Caco-2 (cell line): ENCODE measurements around the gene ATP13A2. TPM values are rescaled to one million over a fixed set of nuclear protein-coding genes. Genes with fewer than 3 reads are reported as not detected.

Experiments
- Bru-seq: library from RNA; stranded (reverse); fragments of 400-500 nt; gene quantifications from one replicate; lab custom pipeline; 2021; lab: Mats Ljungman, UMichigan
- BruChase-seq, 2 experiments: library from RNA; stranded (reverse); fragments of 400-500 nt; gene quantifications; one replicate each; lab custom pipeline; 2021; lab: Mats Ljungman, UMichigan
- BruUV-seq: library from RNA; stranded (reverse); fragments of 400-500 nt; replicated peaks from 2 replicates; lab custom pipeline; 2021; lab: Mats Ljungman, UMichigan
- CTCF ChIA-PET: fragments of 300-600 bp; sonication (Branson Sonifier 250); formaldehyde crosslinking; loops from one replicate; lab custom pipeline; 2022; ENCODE audit warnings: antibody characterized with exemption; lab: Charles Lee
- POLR2A ChIA-PET: fragments of 300-600 bp; sonication (Branson Sonifier 250); formaldehyde crosslinking; loops from one replicate; lab custom pipeline; 2022; ENCODE audit warnings: antibody characterized with exemption; lab: Charles Lee
- DNase-seq, 2 experiments: peaks; one replicate each; pipeline versions ENCODE4 v3.0.0 to v3.0.0-alpha.2; 2020 to 2022
- H3K27me3 ChIP-seq: replicated peaks from 2 replicates; pipeline ENCODE4 v1.6.0; 2011; ENCODE audit warnings: low read length; ENCODE audit not compliant: control insufficient read depth, insufficient read depth
- H3K36me3 ChIP-seq: 2 replicates; pipeline ENCODE4 v1.5.1; 2011; ENCODE audit warnings: low read length; ENCODE audit not compliant: control insufficient read depth, insufficient read depth
- H3K4me1 ChIP-seq: fragments of 250-450 bp; sonication (Bioruptor Pico); 2 replicates; pipeline ENCODE4 v1.5.1; 2020; ENCODE audit warnings: mild to moderate bottlenecking
- H3K4me3 ChIP-seq: 2 replicates; pipeline ENCODE4 v1.5.1; 2011; ENCODE audit warnings: low read depth, mild to moderate bottlenecking, control low read depth, low read length
- H3K9me3 ChIP-seq: fragments of 250-450 bp; sonication (Bioruptor Pico); 2 replicates; pipeline ENCODE4 v1.5.1; 2020; ENCODE audit warnings: mild to moderate bottlenecking, moderate library complexity
- H3K27ac Mint-ChIP-seq: one replicate; pipeline ENCODE4 v1.8.0; 2022; ENCODE audit warnings: mixed read lengths; ENCODE audit not compliant: unreplicated experiment
- H3K27me3 Mint-ChIP-seq: one replicate; pipeline ENCODE4 v1.8.0; 2022; ENCODE audit warnings: mixed read lengths; ENCODE audit not compliant: insufficient read depth, unreplicated experiment
- H3K36me3 Mint-ChIP-seq: one replicate; pipeline ENCODE4 v1.8.0; 2022; ENCODE audit warnings: mild to moderate bottlenecking, mixed read lengths; ENCODE audit not compliant: insufficient read depth, unreplicated experiment
- H3K4me1 Mint-ChIP-seq: one replicate; pipeline ENCODE4 v1.8.0; 2022; ENCODE audit warnings: low read depth, mixed read lengths; ENCODE audit not compliant: unreplicated experiment
- H3K4me3 Mint-ChIP-seq: one replicate; pipeline ENCODE4 v1.8.0; 2022; ENCODE audit warnings: mild to moderate bottlenecking, moderate library complexity, mixed read lengths; ENCODE audit not compliant: unreplicated experiment
- H3K9me3 Mint-ChIP-seq: one replicate; pipeline ENCODE4 v1.8.0; 2022; ENCODE audit warnings: mixed read lengths; ENCODE audit not compliant: unreplicated experiment
- intact Hi-C: fragments of 100-400 bp; cut with micrococcal nuclease; formaldehyde crosslinking; loops from one replicate; pipeline ENCODE4 v1.10.0; 2022; ENCODE audit not compliant: unreplicated experiment
- long read RNA-seq: library from polyadenylated mRNA; stranded (forward); transcript quantifications from one replicate; pipeline ENCODE4 v2.0.0, GENCODE V29; 2022
- total RNA-seq: library from RNA; stranded (reverse); gene quantifications from 2 replicates; pipeline ENCODE4 v1.2.3, GENCODE V29; 2022
- TF ChIP-seq, protein P1 (sequence below), 2 experiments: fragments of 200-600 bp in 1 of 2; IDR thresholded peaks; 1 replicate in 1 of 2; 2 replicates in 1 of 2; pipeline versions ENCODE4 v1.5.1 to v1.8.0; 2011 to 2022; ENCODE audit warnings: antibody characterized with exemption in 1 of 2, control low read depth in 1 of 2, inconsistent platforms in 1 of 2, low read depth in 1 of 2, low read length in 1 of 2, mild to moderate bottlenecking in 1 of 2, moderate library complexity in 1 of 2; ENCODE audit not compliant: insufficient read depth in 1 of 2, severe bottlenecking in 1 of 2, unreplicated experiment in 1 of 2

The ATP13A2 gene, protein sequence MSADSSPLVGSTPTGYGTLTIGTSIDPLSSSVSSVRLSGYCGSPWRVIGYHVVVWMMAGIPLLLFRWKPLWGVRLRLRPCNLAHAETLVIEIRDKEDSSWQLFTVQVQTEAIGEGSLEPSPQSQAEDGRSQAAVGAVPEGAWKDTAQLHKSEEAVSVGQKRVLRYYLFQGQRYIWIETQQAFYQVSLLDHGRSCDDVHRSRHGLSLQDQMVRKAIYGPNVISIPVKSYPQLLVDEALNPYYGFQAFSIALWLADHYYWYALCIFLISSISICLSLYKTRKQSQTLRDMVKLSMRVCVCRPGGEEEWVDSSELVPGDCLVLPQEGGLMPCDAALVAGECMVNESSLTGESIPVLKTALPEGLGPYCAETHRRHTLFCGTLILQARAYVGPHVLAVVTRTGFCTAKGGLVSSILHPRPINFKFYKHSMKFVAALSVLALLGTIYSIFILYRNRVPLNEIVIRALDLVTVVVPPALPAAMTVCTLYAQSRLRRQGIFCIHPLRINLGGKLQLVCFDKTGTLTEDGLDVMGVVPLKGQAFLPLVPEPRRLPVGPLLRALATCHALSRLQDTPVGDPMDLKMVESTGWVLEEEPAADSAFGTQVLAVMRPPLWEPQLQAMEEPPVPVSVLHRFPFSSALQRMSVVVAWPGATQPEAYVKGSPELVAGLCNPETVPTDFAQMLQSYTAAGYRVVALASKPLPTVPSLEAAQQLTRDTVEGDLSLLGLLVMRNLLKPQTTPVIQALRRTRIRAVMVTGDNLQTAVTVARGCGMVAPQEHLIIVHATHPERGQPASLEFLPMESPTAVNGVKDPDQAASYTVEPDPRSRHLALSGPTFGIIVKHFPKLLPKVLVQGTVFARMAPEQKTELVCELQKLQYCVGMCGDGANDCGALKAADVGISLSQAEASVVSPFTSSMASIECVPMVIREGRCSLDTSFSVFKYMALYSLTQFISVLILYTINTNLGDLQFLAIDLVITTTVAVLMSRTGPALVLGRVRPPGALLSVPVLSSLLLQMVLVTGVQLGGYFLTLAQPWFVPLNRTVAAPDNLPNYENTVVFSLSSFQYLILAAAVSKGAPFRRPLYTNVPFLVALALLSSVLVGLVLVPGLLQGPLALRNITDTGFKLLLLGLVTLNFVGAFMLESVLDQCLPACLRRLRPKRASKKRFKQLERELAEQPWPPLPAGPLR
- total RNA-seq (58.4 and 61.6 TPM in 2 replicates), Bru-seq, nascent RNA (percentile 47 among the genes with signal in this experiment), BruChase-seq, experiment 1, labeled RNA remaining after a 2-hour chase (percentile 54 among the genes with signal in this experiment), BruChase-seq, experiment 2, labeled RNA remaining after a 6-hour chase (percentile 63 among the genes with signal in this experiment)
- long read RNA-seq, transcript ATP13A2-203 (29 exons, 3,981 nt): major isoform, 28 of 92 reads
- long read RNA-seq, transcript ATP13A2-201 (29 exons, 3,840 nt): minor isoform, 16 of 92 reads
- long read RNA-seq, partial matches to known transcripts: 19 of 92 reads
- long read RNA-seq, other reads (novel, unspliced or antisense): 29 of 92 reads

GRCh38 chr1:17011439-17012307 lies at the start of gene ATP13A2:
Gene ATP13A2 (minus strand): TSS chr1:17011928. CDS start chr1:17011738, 190 bp downstream.
- Mint-ChIP-seq H3K27me3 (no peaks in the 10 kb centered on the region), H3K36me3 (peaks cover 9% of the 10 kb centered on the region), H3K4me1 (peaks cover 10% of the 10 kb centered on the region), H3K27ac (no peak within 1 kb of the TSS), H3K4me3 (peak within 1 kb of the TSS; percentile 77), H3K9me3 (no peaks in the 10 kb centered on the region)
- Histone ChIP-seq H3K4me1 (peaks cover 22% of the 10 kb centered on the region), H3K9me3 (no peaks in the 10 kb centered on the region), H3K27me3 (no peaks in the 10 kb centered on the region), H3K36me3 (no peaks in the 10 kb centered on the region), H3K4me3 (peak within 1 kb of the TSS; percentile 76)
- ChIA-PET POLR2A (no interaction called here), CTCF (interaction anchor here (1.2 kb wide), 1 partner anchor 51 kb away, joined by 4 read pairs; no protein-coding TSS in a partner anchor)
- DNase-seq: peak; percentile 87 to 91
- no TSS peak for BruUV-seq
- TF ChIP-seq, protein P1, sequence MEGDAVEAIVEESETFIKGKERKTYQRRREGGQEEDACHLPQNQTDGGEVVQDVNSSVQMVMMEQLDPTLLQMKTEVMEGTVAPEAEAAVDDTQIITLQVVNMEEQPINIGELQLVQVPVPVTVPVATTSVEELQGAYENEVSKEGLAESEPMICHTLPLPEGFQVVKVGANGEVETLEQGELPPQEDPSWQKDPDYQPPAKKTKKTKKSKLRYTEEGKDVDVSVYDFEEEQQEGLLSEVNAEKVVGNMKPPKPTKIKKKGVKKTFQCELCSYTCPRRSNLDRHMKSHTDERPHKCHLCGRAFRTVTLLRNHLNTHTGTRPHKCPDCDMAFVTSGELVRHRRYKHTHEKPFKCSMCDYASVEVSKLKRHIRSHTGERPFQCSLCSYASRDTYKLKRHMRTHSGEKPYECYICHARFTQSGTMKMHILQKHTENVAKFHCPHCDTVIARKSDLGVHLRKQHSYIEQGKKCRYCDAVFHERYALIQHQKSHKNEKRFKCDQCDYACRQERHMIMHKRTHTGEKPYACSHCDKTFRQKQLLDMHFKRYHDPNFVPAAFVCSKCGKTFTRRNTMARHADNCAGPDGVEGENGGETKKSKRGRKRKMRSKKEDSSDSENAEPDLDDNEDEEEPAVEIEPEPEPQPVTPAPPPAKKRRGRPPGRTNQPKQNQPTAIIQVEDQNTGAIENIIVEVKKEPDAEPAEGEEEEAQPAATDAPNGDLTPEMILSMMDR (IDR thresholded peaks at IDR 0.05; ENCODE audit: insufficient read depth in 1 of 2, low read depth in 1 of 2, low read length in 1 of 2, severe bottlenecking in 1 of 2, unreplicated experiment in 1 of 2): no peak
- intact Hi-C loops: no loop called here

- H3K4me3 Mint-ChIP-seq: no peak overlapping the region
- H3K36me3 Mint-ChIP-seq: no peaks in the 10 kb centered on the region
- H3K4me1 Mint-ChIP-seq: no peaks in the 10 kb centered on the region
- no peak for DNase-seq
- H3K9me3 Mint-ChIP-seq: no peaks in the 10 kb centered on the region
- no peaks in the 10 kb centered on the region for H3K4me1 ChIP-seq
- H3K27me3 ChIP-seq: no peaks in the 10 kb centered on the region
- intact Hi-C loops: no loop called here
- TF ChIP-seq, protein P1 (IDR thresholded peaks at IDR 0.05; ENCODE audit: insufficient read depth in 1 of 2, low read depth in 1 of 2, low read length in 1 of 2, severe bottlenecking in 1 of 2, unreplicated experiment in 1 of 2): no peak
- H3K36me3 ChIP-seq: no peaks in the 10 kb centered on the region
- H3K27ac Mint-ChIP-seq: no peak overlapping the region
- no peak overlapping the region for H3K4me3 ChIP-seq
- no peaks in the 10 kb centered on the region for H3K27me3 Mint-ChIP-seq
- ChIA-PET CTCF (no interaction called here), POLR2A (no interaction called here)
- H3K9me3 ChIP-seq: peaks cover 5% of the 10 kb centered on the region; the same call in 1 of the 2 replicates
- no TSS peak for BruUV-seq
These were observed 49.8 kb upstream of the ATP13A2 start for GRCh38 chr1:17061486-17061885.
